ENCODE results near the gene PCDHA1. TPM values are rescaled to one million over a fixed set of nuclear protein-coding genes. Genes with fewer than 3 reads are reported as not detected.

The PCDHA1 gene
- total and polyA plus RNA-seq, 9 of the 15 experiments (the other 6 are each of a cell fraction or from before 2014, with no cell fraction given) = not detected

DNA sequence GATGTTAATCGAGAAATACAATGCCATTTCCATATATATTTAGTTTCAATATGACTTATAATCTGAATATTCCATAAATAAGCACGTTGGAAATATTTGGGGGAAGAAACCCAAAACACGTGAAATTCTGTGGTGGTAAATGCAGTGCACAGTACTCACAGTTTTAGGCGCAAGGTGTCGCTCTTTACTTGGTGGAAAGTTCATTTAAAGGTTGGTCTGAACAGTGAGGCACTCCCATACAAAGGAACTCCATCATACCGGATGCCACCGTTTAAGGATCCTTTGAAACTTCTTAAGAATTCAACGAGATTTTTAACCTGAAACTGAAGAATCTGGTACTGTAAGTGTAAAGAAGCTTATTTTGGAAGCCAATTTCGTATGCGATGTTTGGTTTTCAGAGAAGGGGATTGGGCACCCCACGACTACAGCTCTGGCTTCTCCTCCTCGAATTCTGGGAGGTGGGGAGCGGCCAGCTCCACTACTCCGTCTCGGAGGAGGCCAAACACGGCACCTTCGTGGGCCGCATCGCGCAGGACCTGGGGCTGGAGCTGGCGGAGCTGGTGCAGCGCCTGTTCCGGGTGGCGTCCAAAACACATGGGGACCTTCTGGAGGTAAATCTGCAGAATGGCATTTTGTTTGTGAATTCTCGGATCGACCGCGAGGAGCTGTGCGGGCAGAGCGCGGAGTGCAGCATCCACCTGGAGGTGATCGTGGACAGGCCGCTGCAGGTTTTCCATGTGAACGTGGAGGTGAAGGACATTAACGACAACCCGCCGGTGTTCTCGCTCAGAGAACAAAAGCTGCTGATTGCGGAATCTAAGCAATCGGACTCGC lies 83.0 kb downstream of the PCDHA1 start, which contains the start of gene PCDHA11:
Gene PCDHA11, plus strand, starts transcription at position 237 of the 834 bp plus-strand sequence. Its CDS starts 147 bp downstream, at position 384.
- 2% methylated on average over 41 of the region's 41 CpGs for WGBS (ENCODE audit: insufficient coverage, low coverage, missing lambda C conversion rate)
- H3K4me3 ChIP-seq = no peak within 1 kb of the TSS
- CTCF ChIA-PET (ENCODE audit: low intra/inter-chr PET ratio) = no interaction called here

More for the DNA sequence above, 83.0 kb downstream of the PCDHA1 start, which contains the start of gene PCDHA11:
- no peak within 1 kb of the TSS for H2AFZ ChIP-seq (ENCODE audit: low read depth, low read length)
- intact Hi-C loops (cut with micrococcal nuclease) = loop anchor here (5.0 kb wide), 1 partner anchor 173 kb away; no protein-coding TSS in a partner anchor
- H3K27ac ChIP-seq (ENCODE audit: extremely low read depth, low read depth, low read length) = no peak within 1 kb of the TSS
- no peaks in the 10 kb centered on the region for H3K79me2 ChIP-seq (ENCODE audit: control insufficient read depth, insufficient read depth, low read length)
- peak; percentile 68; the same call in 2 of the 3 replicates for ATAC-seq
- no peaks in the 10 kb centered on the region for H3K9me3 ChIP-seq (replicated peaks; ENCODE audit: control insufficient read depth, insufficient read depth, low read depth, low read length)
- no peaks in the 10 kb centered on the region for H3K27me3 ChIP-seq (ENCODE audit: control insufficient read depth in 2 of 2, insufficient read depth in 2 of 2, low read length in 2 of 2)
- FAIRE-seq = no peak
- H3K4me2 ChIP-seq (ENCODE audit: insufficient read depth, low read length) = no peak within 1 kb of the TSS
- no peaks in the 10 kb centered on the region for H4K20me1 ChIP-seq (replicated peaks; ENCODE audit: control insufficient read depth, insufficient read depth, low read length)
- in situ Hi-C loops (cut with MboI) = no loop called here
- no peak within 1 kb of the TSS for H3K9ac ChIP-seq (ENCODE audit: insufficient read depth in 1 of 2, low read depth in 2 of 2, low read length in 2 of 2)
- H3K36me3 ChIP-seq (ENCODE audit: control insufficient read depth, insufficient read depth, low read length) = no peaks in the 10 kb centered on the region
- no TSS peak for BruUV-seq (replicated peaks)
- no peaks in the 10 kb centered on the region for H3K4me1 ChIP-seq (replicated peaks in 1 of 2; ENCODE audit: control insufficient read depth in 2 of 2, insufficient read depth in 2 of 2, low read length in 2 of 2)
- peak in 2 of 4 experiments; percentile 7 to 19 for DNase-seq (ENCODE audit: extremely low read depth in 1 of 4, low spot score in 3 of 4)
- TF ChIP-seq GTF2F1 (IDR thresholded peaks at IDR 0.05; ENCODE audit: low read depth, low read length) (no peak), RAD21 (CRISPR knock-in tag; conservative IDR thresholded peaks at IDR 0.05 in 1 of 2, IDR thresholded peaks at IDR 0.05 in 1 of 2) (peak in 1 of 2 experiments; percentile 26; a peak in 1 of 4 replicates)
- TF ChIP-seq, protein P1, sequence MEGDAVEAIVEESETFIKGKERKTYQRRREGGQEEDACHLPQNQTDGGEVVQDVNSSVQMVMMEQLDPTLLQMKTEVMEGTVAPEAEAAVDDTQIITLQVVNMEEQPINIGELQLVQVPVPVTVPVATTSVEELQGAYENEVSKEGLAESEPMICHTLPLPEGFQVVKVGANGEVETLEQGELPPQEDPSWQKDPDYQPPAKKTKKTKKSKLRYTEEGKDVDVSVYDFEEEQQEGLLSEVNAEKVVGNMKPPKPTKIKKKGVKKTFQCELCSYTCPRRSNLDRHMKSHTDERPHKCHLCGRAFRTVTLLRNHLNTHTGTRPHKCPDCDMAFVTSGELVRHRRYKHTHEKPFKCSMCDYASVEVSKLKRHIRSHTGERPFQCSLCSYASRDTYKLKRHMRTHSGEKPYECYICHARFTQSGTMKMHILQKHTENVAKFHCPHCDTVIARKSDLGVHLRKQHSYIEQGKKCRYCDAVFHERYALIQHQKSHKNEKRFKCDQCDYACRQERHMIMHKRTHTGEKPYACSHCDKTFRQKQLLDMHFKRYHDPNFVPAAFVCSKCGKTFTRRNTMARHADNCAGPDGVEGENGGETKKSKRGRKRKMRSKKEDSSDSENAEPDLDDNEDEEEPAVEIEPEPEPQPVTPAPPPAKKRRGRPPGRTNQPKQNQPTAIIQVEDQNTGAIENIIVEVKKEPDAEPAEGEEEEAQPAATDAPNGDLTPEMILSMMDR (IDR thresholded peaks at IDR 0.05 in 2 of 3, conservative IDR thresholded peaks at IDR 0.05 in 1 of 3; ENCODE audit: insufficient read depth in 2 of 3, low read depth in 1 of 3, low read length in 3 of 3) = peak; percentile 13 to 47 (median 24); a peak in 2 of 6 replicates
- H3K9me1 ChIP-seq (ENCODE audit: control insufficient read depth, insufficient read depth, low read length) = no peaks in the 10 kb centered on the region
- POLR2A ChIA-PET = interaction anchor here (0.6 kb wide), 1 partner anchor 11 kb away, joined by 3 read pairs; no protein-coding TSS in a partner anchor

Measured in K562 (cell line).